Measurements from ENCODE around the gene PDXK. TPM values are rescaled to one million over a fixed set of nuclear protein-coding genes. Genes with fewer than 3 reads are reported as not detected.

The PDXK gene
- polyA plus RNA-seq, 1 donor (not counting 4 experiments of a cell fraction or from before 2014, with no cell fraction given) = 144 TPM

DNA sequence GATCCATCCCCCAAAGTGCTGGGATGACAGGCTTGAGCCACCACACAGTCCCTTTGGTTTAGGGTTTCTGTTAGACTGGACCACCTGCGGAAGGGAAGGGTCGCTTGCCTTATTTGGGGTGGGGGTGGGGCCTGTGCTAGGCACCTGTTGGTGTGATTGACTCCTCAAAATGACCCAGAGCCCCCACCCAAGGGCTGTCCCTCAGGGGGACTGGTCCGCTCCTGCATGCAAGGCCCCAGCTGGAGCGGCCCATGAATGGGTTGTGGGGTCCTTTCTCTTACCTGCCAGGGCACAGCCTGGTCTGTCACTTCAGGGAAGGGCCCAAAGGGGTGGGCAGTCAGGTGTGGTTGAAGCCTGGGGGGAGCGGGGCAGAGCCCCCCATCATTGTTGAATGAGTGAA lies 59.0 kb downstream of the PDXK start:
- no peaks in the 10 kb centered on the region for H3K9me3 ChIP-seq (ENCODE audit: control insufficient read depth, low read depth, low read length)
- H3K9ac ChIP-seq (ENCODE audit: control insufficient read depth, extremely low read depth, insufficient read depth, low read length) = no peak overlapping the region
- FAIRE-seq (no peak), DNase-seq (ENCODE audit: low read depth, low spot score) (no peak)
- H3K79me2 ChIP-seq (ENCODE audit: control insufficient read depth, insufficient read depth, low read length) = peaks cover 13% of the 10 kb centered on the region
- no peak overlapping the region for H2AFZ ChIP-seq (ENCODE audit: control insufficient read depth, low read length)
- H3K27me3 ChIP-seq (ENCODE audit: control insufficient read depth, extremely low read depth, insufficient read depth, low read length) = no peaks in the 10 kb centered on the region
- TF ChIP-seq EZH2 (IDR thresholded peaks at IDR 0.05; ENCODE audit: low read length) = no peak
- TF ChIP-seq, protein P1, sequence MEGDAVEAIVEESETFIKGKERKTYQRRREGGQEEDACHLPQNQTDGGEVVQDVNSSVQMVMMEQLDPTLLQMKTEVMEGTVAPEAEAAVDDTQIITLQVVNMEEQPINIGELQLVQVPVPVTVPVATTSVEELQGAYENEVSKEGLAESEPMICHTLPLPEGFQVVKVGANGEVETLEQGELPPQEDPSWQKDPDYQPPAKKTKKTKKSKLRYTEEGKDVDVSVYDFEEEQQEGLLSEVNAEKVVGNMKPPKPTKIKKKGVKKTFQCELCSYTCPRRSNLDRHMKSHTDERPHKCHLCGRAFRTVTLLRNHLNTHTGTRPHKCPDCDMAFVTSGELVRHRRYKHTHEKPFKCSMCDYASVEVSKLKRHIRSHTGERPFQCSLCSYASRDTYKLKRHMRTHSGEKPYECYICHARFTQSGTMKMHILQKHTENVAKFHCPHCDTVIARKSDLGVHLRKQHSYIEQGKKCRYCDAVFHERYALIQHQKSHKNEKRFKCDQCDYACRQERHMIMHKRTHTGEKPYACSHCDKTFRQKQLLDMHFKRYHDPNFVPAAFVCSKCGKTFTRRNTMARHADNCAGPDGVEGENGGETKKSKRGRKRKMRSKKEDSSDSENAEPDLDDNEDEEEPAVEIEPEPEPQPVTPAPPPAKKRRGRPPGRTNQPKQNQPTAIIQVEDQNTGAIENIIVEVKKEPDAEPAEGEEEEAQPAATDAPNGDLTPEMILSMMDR (optimal IDR thresholded peaks at IDR 0.05 in 1 of 3, IDR thresholded peaks at IDR 0.05 in 1 of 3, conservative IDR thresholded peaks at IDR 0.05 in 1 of 3; ENCODE audit: extremely low read depth in 1 of 3, insufficient read depth in 2 of 3, low read length in 3 of 3) = no peak
- peaks cover 20% of the 10 kb centered on the region for H3K4me1 ChIP-seq (ENCODE audit: control insufficient read depth, extremely low read depth, insufficient read depth, low read length)
- H3K27ac ChIP-seq (ENCODE audit: control insufficient read depth, insufficient read depth, low read length) = no peak overlapping the region
- no peak overlapping the region for H3K4me2 ChIP-seq (ENCODE audit: control insufficient read depth, extremely low read depth, insufficient read depth, low read depth, low read length)
- peaks cover 5% of the 10 kb centered on the region for H4K20me1 ChIP-seq (ENCODE audit: control insufficient read depth, extremely low read depth, insufficient read depth, low read length)
- no peaks in the 10 kb centered on the region for H3K9me1 ChIP-seq (ENCODE audit: control insufficient read depth, extremely low read depth, insufficient read depth, low read length)
- H3K4me3 ChIP-seq (ENCODE audit: control insufficient read depth in 2 of 3, extremely low read depth in 1 of 3, insufficient read depth in 2 of 3, low read depth in 1 of 3, low read length in 3 of 3) = no peak overlapping the region
- H3K36me3 ChIP-seq (ENCODE audit: control insufficient read depth in 2 of 2, extremely low read depth in 1 of 2, insufficient read depth in 2 of 2, low read length in 2 of 2) = peaks cover 15 to 17% of the 10 kb centered on the region in 2 experiments
- dilution Hi-C loops (cut with MboI; ENCODE audit: extremely low pct_ligation_motif_present, low sequenced_read_pairs) = no loop called here

DNA sequence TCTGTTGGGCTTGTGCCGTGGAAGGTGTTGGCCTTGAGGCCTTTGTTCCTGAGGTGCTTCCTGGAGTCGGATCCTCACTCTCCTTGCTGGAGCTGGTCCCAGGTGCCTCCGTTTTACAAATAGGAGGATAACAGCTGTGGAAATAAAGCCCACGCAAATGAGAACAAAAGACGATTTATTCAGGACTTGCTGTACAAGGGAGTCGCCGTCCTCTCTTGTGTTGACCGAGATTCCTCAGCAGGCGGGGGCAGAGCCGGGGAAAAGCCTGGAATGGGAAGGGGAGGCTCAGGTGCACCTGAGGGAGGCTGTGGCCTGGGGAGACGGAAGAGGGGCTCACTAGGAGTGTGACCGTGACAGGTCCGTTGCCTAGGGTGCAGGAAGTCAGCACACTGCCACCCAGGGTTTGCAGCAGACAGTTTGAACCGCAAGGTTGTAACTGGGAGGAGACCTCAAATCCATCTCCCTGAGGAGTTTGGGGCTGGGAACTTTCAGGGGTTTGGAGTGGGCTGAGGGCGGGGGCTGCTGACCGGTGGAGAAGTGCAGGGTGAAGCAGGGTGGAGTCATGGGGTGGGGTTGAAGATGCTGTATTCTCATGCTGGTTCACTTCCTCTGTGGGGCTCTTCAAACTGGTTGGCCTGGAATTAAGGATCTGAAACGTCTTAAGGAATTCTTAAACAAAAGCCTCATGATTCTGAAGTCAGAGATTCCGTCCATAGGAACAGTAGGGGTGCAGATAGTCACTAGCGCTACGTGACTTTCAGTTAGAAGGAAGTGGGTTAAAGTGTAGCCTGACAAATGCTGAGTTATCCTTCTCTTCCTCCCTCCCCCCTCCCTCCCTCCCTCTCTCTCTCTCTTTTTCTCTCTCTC lies 59.8 kb downstream of the PDXK start:
- TF ChIP-seq, protein P1 (optimal IDR thresholded peaks at IDR 0.05 in 1 of 3, IDR thresholded peaks at IDR 0.05 in 1 of 3, conservative IDR thresholded peaks at IDR 0.05 in 1 of 3; ENCODE audit: extremely low read depth in 1 of 3, insufficient read depth in 2 of 3, low read length in 3 of 3) = no peak
- TF ChIP-seq EZH2 (IDR thresholded peaks at IDR 0.05; ENCODE audit: low read length) = no peak
- H3K27me3 ChIP-seq (ENCODE audit: control insufficient read depth, extremely low read depth, insufficient read depth, low read length) = no peaks in the 10 kb centered on the region
- DNase-seq (ENCODE audit: low read depth, low spot score) = no peak
- no peak overlapping the region for H3K4me3 ChIP-seq (ENCODE audit: control insufficient read depth in 2 of 3, extremely low read depth in 1 of 3, insufficient read depth in 2 of 3, low read depth in 1 of 3, low read length in 3 of 3)
- H3K79me2 ChIP-seq (ENCODE audit: control insufficient read depth, insufficient read depth, low read length) = peaks cover 13% of the 10 kb centered on the region
- FAIRE-seq = no peak
- H4K20me1 ChIP-seq (ENCODE audit: control insufficient read depth, extremely low read depth, insufficient read depth, low read length) = peaks cover 5% of the 10 kb centered on the region
- no peak overlapping the region for H2AFZ ChIP-seq (ENCODE audit: control insufficient read depth, low read length)
- dilution Hi-C loops (cut with MboI; ENCODE audit: extremely low pct_ligation_motif_present, low sequenced_read_pairs) = no loop called here
- no peak overlapping the region for H3K27ac ChIP-seq (ENCODE audit: control insufficient read depth, insufficient read depth, low read length)
- H3K4me2 ChIP-seq (ENCODE audit: control insufficient read depth, extremely low read depth, insufficient read depth, low read depth, low read length) = no peak overlapping the region
- H3K9me3 ChIP-seq (ENCODE audit: control insufficient read depth, low read depth, low read length) = no peaks in the 10 kb centered on the region
- H3K9me1 ChIP-seq (ENCODE audit: control insufficient read depth, extremely low read depth, insufficient read depth, low read length) = no peaks in the 10 kb centered on the region
- peaks cover 23% of the 10 kb centered on the region for H3K4me1 ChIP-seq (ENCODE audit: control insufficient read depth, extremely low read depth, insufficient read depth, low read length)
- no peak overlapping the region for H3K9ac ChIP-seq (ENCODE audit: control insufficient read depth, extremely low read depth, insufficient read depth, low read length)
- peaks cover 8 to 10% of the 10 kb centered on the region in 2 experiments for H3K36me3 ChIP-seq (ENCODE audit: control insufficient read depth in 2 of 2, extremely low read depth in 1 of 2, insufficient read depth in 2 of 2, low read length in 2 of 2)
